ENCODE data around the gene LHX3.
"Not testable (repeated sequence)": the region's sequence is repeated elsewhere in the genome, so short reads cannot be mapped to it uniquely, and the experiment has no call there.

The LHX3 gene

DNA sequence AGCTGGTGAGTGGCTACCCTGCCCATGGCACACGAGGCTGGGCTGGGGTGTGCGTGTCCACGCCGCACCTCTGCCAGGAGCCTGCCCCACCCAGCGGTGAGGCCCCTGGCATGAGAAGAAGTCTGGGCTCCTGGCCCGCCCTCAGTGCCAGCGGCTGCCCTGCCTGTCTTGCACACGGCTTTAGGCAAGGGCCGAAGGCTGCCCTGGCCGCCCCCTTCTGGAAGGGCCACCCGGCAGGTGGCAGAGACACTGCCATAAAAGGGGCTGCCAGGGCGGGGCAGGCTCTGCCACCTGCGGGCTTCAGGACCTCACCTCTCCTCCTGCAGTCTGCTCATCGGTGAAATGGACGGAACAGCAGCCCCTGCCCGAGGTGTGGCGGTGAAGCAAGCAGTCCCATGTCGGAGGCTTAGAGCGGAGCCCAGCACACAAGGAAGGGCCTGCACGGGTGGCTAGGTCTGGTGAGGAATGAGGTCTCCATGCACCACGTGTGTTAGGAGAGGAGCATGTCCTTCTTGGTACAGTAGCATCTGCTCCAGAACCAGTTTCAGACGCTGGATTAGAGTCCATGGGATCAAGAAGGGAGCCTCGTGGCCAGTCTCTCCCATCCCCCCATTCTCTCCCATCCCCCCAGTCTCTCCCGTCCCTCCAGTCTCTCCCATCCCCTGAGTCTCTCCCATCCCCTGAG is 51.4 kb downstream of the LHX3 start:
- DNase-seq (ENCODE audit: low spot score): no peak

DNA sequence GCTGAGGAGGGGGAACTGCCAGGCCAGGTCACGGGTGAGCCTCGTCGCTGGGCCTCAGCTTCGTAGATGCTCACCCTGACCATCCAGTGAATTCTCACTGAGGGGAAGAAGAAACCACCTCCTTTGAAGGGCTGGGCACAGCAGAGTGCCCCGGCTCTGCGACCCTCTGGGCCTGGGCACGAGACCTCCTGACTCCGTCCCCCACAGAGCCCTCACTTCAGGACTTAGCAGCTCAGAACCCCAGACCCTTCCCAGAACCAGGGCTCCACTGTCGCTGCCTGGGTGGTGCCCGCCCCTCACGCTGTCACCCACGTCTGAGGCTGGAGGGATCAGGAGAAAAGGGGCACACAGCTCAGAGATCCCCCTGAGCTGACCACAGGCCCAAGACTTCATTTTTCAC is 52.0 kb downstream of the LHX3 start:
- DNase-seq (ENCODE audit: low spot score): no peak

DNA sequence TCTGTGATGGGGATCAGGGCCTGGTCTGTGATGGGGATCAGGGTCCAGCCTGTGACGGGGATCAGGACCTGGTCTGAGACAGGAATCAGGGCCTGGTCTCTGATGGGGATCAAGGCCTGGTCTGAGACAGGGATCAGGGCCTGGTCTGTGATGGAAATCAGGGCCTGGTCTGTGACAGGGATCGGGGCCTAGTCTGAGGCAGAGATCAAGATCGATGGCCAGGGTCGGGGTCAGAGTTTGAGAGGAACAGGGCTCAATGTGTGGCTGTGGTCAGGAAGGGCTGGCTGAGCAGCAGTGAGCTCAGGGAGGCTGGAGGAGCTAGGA is 52.4 kb downstream of the LHX3 start:
- DNase-seq (ENCODE audit: low spot score): no peak

DNA sequence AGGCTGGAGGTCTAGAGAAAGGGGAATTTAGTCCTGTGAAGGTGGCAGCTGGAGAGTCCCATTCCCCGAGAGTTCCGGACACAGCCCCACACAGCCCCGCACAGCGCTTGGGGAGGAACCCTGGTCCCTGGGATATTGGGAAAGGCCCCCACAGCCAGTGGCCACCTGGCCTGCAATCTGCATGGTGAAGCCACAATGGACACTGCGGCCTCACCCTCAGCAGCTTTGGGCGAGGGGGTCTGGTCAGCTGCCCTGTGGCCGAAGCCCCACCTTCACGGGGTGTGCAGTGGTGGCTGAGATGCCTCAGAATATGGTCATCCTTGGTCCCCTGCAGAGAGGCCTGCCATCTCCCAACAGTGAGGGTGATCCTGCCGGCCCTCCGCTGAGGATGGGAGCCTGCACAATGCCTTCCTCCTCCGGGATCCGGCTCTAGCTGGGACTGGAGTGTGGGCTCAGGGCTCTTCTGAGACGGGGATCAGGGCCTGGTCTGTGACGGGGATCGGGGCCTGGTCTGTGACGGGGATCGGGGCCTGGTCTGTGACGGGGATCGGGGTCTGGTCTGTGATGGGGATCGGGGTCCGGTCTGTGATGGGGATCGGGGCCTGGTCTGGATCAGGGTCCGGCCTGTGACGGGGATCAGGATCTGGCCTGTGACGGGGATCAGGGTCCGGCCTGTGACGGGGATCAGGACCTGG is 52.9 kb downstream of the LHX3 start:
- DNase-seq (ENCODE audit: low spot score): no peak

DNA sequence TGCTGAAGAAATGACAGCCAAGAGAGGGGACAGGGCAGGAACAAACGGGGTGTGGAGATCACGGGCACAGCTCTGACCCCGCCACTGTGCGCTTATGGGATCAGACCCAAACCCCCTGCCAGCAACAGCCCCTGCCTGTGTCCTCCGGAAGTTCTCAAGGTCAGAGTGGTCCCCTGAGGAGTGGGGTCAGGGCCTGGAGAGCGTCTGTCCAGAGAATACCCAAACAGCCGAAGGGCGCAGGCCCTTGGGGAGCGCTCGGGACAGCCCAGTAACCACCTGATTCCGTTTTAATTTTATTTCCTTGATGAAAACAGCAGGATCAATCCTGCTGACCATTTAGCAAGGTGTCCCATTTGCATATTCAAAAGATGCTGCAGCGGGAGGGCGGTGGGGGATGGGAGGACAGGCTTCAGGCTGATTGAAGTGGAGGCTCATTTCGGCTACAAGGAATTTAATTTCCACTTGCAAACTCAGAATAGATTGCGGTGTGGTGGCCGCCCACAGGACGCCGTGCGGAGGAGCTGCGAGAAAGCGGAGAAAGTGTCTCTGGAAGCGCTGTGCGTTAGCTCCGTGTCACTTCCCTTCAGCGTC is 53.6 kb downstream of the LHX3 start:
- no peak for DNase-seq (ENCODE audit: low spot score)

DNA sequence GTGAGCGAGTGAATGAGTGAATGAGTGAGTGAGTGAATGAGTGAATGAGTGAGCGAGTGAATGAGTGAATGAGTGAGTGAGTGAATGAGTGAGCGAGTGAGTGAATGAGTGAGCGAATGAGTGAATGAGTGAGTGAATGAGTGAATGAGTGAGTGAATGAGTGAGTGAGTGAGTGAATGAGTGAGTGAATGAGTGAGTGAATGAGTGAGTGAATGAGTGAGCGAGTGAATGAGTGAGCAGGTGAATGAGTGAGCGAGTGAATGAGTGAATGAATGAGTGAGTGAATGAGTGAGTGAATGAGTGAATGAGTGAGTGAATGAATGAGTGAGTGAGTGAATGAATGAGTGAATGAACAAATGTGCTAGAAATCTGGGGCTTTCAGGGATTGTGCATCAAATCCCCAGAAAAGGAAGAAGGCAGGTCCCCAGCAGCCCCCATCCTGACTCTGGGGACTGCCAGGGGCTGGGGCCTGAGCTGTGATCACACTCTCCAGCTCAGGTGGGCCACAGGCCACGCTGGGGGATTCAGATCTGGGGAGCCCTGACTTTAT is 54.2 kb downstream of the LHX3 start:
- not testable (repeated sequence) for DNase-seq (ENCODE audit: low spot score)

DNA sequence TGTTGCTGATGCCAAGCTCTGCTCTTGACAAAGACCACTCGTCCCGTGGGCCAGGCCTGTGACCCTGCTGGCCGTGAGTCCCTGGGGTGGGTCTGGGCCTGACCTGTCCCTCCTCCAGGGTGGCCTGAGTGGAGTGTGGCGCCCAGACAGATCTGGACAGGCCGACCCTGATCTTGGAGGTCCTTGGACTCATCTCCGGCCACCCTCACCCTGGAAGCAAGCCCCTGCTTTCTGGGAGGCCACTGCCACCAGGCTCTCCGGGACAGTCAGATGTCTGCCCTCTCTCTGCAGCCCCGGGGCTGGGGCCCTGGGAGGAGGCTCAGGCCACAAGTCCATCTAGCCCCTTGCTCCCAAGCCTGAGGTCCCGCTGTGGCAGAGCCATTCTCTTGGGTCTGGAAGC is 55.1 kb downstream of the LHX3 start:
- no peak for DNase-seq (ENCODE audit: low spot score)

DNA sequence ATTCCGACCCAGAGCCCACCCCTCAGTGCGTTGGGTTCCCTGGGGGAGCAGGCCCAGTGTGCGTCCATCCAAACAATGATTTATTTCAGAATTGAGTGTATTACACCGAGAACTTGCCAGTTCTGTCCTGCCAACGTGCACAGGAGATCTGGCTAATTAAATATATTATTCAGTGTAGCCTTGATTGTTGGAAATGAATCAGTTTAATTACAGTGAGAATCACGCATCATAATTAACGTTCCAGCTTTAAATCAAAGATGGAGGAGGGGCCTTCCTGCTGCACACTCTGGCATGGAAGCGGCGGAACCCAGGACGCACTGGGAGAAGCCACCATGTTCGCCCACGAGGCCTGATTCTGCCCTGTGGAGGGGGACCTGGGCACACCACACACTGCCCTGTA is 55.6 kb downstream of the LHX3 start:
- DNase-seq (ENCODE audit: low spot score): no peak

DNA sequence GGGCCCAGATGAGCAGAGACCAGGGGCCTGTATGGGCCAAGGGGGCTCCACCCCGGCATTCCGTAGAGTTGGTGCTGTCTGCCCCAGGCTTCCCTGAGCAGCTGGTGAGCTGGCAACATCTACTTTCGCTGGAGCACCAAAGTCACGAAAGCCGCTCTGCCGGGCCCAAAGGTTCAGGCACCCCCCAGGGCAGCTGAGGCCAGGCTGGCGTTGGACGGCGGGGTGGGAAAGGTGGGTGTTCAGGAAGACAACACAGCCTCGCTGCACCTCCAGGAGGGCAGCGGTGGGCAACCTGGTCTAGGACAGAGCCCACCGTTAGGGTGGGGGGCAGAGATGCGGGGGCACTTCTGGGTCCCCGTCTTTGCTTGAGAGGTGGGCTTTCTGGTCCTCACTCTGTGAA is 56.2 kb downstream of the LHX3 start:
- DNase-seq (ENCODE audit: low spot score): no peak

DNA sequence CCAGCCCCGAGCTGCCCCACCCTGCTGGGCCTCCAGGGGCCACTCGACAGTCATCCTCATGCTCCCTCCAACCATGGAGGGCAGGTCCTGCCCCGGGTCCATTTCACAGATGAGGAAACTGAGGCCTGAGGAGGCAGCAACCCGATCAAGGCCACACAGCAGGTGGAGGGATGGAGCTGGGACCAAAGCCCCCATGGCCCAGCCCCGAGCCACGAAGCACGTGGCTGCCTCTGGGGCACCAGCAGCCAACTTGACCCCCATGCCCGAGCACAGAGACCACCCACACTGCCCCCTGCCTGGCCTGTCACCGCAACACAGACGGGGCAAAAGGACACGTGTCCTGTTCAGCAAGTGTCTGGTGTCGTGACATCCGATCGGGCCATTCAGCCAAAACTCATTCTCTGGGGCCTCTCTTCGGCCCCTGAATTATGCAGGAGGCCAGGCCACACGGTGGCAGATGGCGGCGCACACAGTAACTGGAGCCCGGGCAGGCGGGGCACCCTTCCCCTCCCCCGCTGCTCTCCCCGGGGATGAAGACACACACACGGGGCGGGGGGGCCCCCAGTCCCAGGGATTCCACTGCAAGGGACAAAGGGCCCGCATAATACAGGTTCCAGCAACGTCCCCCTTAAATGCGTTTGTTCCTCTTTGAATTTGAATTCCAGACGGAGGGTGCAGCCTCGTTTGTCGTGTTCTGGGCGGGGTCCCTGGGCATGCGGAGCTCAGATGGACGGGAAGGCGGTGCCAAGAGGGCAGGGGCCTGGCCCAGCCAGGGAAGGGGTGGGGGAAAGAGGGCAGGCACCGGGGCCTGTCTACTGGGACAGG is 56.8 kb downstream of the LHX3 start:
- DNase-seq (ENCODE audit: low spot score): no peak

DNA sequence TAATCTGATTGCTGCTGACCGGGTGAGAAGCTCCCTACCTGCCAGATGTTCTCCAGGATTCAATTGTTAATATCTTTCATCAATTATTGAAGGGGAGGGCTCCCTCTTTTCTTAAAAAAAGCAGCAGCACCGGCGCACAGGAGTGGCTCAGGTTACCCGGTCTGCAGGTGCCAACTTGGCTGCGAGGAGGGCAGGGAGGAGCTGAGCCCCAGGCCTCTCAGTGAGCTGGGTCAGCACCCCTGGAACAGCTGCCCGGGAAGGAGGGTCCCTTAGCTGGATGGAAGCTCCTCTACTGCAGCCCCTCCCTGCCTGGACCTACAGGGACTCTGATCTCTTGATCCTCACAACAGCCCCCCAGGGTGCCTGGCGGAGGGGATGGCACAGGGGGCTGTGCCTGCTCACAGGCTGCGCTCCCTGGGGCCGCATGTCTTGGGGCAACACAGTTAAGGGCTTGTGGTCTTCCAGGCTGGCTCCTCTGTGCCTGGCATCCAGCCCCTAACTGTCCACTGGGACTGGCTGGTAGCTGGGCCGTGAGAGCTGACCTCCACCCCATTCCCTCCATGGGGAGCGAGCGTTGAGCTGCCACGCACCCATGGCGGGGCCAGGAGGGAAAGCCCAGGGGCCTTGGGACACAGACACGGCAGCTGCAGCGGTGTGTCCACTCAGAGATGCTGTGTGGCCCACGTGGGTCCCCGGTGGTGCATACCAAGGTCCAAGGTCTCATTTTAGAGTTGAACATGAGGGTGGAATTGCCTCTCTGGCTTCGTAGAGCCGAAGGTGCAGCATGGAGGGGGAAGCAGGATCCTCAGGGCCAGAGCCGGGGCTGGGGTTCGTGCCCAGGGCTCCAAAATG is 57.7 kb downstream of the LHX3 start:
- no peak for DNase-seq (ENCODE audit: low spot score)
